C4-2B (cell line): ENCODE results near the gene PIK3R3.
"Not testable (repeated sequence)": the region's sequence is repeated elsewhere in the genome, so short reads cannot be mapped to it uniquely, and the experiment has no call there.

Experiments used
- H3K27ac ChIP-seq: fragments of 450-650 bp; 2 replicates; pipeline ENCODE4 v1.5.1; 2017
- CTCF ChIP-seq: fragments of 450-650 bp; conservative IDR thresholded peaks from 2 replicates; pipeline ENCODE4 v1.5.1; 2017; ENCODE audit warnings: mild to moderate bottlenecking
- ZFX ChIP-seq: fragments of 450-650 bp; IDR thresholded peaks from 2 replicates; pipeline ENCODE4 v1.6.1; 2017

Gene PIK3R3

GRCh38 chr1:46057781-46058180, 74.6 kb downstream of the PIK3R3 start:
- no peak overlapping the region for H3K27ac ChIP-seq
- TF ChIP-seq CTCF (no peak), ZFX (no peak)

GRCh38 chr1:46057215-46057614, 75.2 kb downstream of the PIK3R3 start:
- not testable (repeated sequence) for H3K27ac ChIP-seq

- no peak for TF ChIP-seq ZFX
- H3K27ac ChIP-seq, result no peak overlapping the region
Observed at GRCh38 chr1:46056325-46056724, 76.1 kb downstream of the PIK3R3 start.

DNA sequence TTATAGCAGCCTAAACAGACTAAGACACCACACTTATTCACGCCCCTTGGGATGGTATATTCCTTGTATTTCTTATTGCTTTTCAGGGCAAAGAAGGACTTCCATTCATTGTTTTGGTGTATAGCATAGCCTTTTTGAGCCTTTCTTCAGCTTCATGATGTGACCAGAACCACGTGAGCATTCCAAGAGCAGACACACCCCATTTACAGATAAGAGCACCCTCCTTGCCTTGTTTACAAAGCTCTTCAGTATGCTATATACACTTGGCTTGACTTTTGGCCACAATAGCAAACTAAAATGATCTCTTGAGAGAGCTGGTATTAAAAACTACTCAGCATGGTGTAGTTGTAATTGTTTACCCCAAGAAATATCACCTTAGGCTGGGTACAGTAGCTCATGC, 78.7 kb downstream of the PIK3R3 start:
- TF ChIP-seq ZFX (no peak), CTCF (no peak)
- H3K27ac ChIP-seq, result no peak overlapping the region

DNA sequence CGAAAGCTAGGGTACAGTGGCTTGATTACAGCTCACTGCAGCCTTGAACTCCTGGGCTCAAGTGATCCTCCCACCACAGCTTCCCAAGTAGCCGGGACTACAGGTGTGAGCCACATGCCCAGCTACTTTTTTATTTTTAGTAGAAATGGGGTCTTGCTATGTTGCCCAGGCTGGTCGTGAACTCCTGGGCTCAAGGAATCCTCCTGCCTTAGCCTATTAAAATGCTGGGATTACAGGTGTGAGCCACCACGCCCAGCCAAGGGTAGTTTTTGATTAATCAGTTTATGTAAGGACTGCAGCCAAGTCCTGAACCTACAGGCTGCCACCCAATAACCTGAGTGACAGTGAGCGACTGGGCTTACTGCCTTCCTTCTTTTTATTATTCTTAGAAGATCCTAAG, 88.3 kb downstream of the PIK3R3 start:
- TF ChIP-seq ZFX, result no peak
- TF ChIP-seq CTCF, result no peak
- H3K27ac ChIP-seq, result no peak overlapping the region

DNA sequence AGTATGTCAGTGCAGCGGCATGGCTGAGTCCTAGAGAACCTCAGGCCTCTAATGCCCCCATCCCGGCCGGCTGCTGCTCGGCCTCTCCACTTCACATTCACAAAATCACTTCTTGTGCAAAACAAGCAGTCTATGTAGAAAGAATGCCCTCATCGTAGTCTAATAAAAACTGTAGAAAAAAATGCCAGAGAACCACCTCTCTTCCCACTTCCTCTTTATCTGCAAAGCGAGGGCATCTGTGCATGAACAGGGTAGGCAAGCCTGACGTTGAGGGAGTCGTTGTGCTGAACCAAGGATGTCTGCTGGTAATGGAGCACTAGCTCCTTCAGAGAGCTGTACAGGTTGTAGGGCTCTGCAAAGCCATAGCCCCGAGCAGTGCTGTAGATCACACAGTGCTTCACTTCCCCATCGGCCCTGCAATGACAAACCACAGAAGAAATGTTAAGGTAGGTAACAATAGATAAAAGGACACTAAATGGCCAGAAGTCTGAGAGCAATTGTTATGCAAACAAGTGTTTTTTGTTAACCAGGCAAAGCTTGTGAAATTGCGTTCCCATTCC, 88.9 kb downstream of the PIK3R3 start:
- TF ChIP-seq ZFX, result no peak
- no peak for TF ChIP-seq CTCF
- no peak overlapping the region for H3K27ac ChIP-seq

DNA sequence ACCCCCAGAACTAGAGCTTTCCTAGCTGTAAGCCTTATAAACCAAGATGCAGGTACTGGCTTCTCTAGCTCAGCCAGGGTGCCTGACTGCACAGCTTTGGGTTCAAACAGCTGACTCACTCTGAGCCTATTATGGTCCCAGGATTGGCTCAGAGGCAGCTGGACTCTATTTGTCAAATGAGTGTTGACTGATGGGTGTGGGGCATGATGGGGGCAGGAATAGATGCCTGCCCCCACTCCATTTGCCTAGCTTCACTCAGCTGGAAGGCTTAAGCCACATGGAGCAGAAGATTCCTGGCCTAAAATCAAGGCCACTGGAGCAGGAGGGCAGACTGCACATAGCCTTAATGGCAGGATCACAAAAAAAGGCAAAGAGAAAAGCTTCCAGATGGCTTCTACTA, 90.5 kb downstream of the PIK3R3 start:
- TF ChIP-seq CTCF, result no peak
- TF ChIP-seq ZFX, result no peak
- H3K27ac ChIP-seq, result no peak overlapping the region

DNA sequence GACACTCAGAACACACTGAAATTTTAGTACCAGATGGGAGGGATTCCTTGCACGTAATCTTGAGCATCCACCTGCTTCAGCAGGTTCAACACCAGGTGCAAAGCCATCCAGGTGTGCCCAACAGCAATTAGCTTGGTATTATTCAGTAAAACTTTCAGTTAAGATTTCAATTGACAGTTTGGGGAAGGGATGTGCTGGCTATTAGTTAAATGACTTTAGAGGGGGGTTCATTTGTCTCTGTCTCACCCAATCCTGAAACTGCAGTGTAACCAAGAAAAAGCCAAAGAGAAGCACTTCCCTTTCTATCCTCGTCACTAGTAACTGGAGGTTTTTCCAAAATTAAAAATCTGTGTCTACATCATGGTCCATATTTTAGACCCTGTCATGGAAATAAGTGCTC, 90.9 kb downstream of the PIK3R3 start:
- no peak for TF ChIP-seq ZFX
- no peak for TF ChIP-seq CTCF
- H3K27ac ChIP-seq, result no peak overlapping the region; the same call in 1 of the 2 replicates

- no peak for TF ChIP-seq ZFX
- TF ChIP-seq CTCF, result no peak
- H3K27ac ChIP-seq, result peak overlapping the region; percentile 82
Observed at GRCh38 chr1:46039571-46040052, 92.8 kb downstream of the PIK3R3 start.
